Body of pancreas (tissue), 4 donors: ENCODE data around the gene CYP2U1.

Source experiments
- POLR2A ChIP-seq, 3 donors: fragments of 450-650 bp; IDR thresholded peaks; one replicate each; pipeline ENCODE4 v1.6.1; 2016; ENCODE audit warnings: antibody characterized with exemption in 3 of 3, mild to moderate bottlenecking in 2 of 3
- TF ChIP-seq, protein P1 (sequence below), 7 experiments: fragments of 450-650 bp in 4 of 7; fragments of 200-600 bp in 3 of 7; sonication (generic) in 3 of 7; IDR thresholded peaks; one replicate each; pipeline ENCODE4 v1.5.1; 2016 to 2019; ENCODE audit warnings: antibody characterized with exemption in 7 of 7

- TF ChIP-seq, protein P1, sequence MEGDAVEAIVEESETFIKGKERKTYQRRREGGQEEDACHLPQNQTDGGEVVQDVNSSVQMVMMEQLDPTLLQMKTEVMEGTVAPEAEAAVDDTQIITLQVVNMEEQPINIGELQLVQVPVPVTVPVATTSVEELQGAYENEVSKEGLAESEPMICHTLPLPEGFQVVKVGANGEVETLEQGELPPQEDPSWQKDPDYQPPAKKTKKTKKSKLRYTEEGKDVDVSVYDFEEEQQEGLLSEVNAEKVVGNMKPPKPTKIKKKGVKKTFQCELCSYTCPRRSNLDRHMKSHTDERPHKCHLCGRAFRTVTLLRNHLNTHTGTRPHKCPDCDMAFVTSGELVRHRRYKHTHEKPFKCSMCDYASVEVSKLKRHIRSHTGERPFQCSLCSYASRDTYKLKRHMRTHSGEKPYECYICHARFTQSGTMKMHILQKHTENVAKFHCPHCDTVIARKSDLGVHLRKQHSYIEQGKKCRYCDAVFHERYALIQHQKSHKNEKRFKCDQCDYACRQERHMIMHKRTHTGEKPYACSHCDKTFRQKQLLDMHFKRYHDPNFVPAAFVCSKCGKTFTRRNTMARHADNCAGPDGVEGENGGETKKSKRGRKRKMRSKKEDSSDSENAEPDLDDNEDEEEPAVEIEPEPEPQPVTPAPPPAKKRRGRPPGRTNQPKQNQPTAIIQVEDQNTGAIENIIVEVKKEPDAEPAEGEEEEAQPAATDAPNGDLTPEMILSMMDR (IDR thresholded peaks at IDR 0.05), result no peak
- no peak for TF ChIP-seq POLR2A (IDR thresholded peaks at IDR 0.05)
Observed at GRCh38 chr4:107978716-107979451, 47.5 kb downstream of the CYP2U1 start.
